Neural crest cell (in vitro differentiated cells): Measurements from ENCODE around the gene NTM. TPM values are rescaled to one million over a fixed set of nuclear protein-coding genes. Genes with fewer than 3 reads are reported as not detected.
"Not testable (repeated sequence)": the region's sequence is repeated elsewhere in the genome, so short reads cannot be mapped to it uniquely, and the experiment has no call there.

ENCODE experiments used
- DNase-seq: peaks from one replicate; pipeline ENCODE4 v3.0.0; 2021; ENCODE audit warnings: low read depth, mixed read lengths, low spot score
- H3K27ac Mint-ChIP-seq: one replicate; pipeline ENCODE4 v1.8.0; 2021; ENCODE audit warnings: mild to moderate bottlenecking, mixed read lengths; ENCODE audit not compliant: unreplicated experiment
- H3K27me3 Mint-ChIP-seq: 2 replicates; pipeline ENCODE4 v1.8.0; 2021; ENCODE audit warnings: low read depth, mild to moderate bottlenecking, mixed read lengths
- H3K36me3 Mint-ChIP-seq: 2 replicates; pipeline ENCODE4 v1.8.0; 2021; ENCODE audit warnings: low read depth, mild to moderate bottlenecking, mixed read lengths
- H3K4me1 Mint-ChIP-seq: 2 replicates; pipeline ENCODE4 v1.8.0; 2021; ENCODE audit warnings: mixed read lengths
- H3K4me3 Mint-ChIP-seq: one replicate; pipeline ENCODE4 v1.8.0; 2021; ENCODE audit warnings: mild to moderate bottlenecking, mixed read lengths
- H3K9me3 Mint-ChIP-seq: 2 replicates; pipeline ENCODE4 v1.8.0; 2021; ENCODE audit warnings: mixed read lengths
- total RNA-seq: library from RNA; stranded (reverse); gene quantifications from 2 replicates; pipeline ENCODE4 v1.2.1, GENCODE V29; 2021
- TF ChIP-seq, protein P1 (sequence below): fragments of 200-600 bp; sonication (generic); conservative IDR thresholded peaks from 2 replicates; pipeline ENCODE4 v1.5.0; 2021; ENCODE audit warnings: antibody characterized with exemption, mild to moderate bottlenecking

The NTM gene
- total RNA-seq, 1 donor from 2014 or later: 11.3 TPM

DNA sequence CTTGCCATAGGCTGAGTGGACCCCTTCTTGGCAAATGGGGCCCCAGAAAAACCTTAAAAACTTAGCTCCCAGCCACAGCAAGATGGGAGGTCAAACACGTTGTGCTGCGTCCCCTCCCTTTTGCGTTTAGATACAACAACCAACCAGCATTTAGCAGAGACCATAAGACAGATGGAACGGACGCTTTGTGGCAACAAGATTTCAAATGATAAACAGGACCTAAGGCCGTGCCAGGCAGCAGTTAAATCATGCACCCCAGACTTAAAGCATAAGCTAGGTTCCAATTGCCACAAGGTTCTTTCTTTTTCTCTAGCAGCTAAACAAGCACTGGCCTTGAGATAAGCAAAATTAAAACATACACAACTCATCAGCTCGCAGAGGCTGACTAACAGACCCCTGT, 39.4 kb upstream of the NTM start:
- H3K27ac Mint-ChIP-seq: no peak overlapping the region
- no peaks in the 10 kb centered on the region for H3K27me3 Mint-ChIP-seq
- H3K9me3 Mint-ChIP-seq: no peaks in the 10 kb centered on the region
- TF ChIP-seq, protein P1, sequence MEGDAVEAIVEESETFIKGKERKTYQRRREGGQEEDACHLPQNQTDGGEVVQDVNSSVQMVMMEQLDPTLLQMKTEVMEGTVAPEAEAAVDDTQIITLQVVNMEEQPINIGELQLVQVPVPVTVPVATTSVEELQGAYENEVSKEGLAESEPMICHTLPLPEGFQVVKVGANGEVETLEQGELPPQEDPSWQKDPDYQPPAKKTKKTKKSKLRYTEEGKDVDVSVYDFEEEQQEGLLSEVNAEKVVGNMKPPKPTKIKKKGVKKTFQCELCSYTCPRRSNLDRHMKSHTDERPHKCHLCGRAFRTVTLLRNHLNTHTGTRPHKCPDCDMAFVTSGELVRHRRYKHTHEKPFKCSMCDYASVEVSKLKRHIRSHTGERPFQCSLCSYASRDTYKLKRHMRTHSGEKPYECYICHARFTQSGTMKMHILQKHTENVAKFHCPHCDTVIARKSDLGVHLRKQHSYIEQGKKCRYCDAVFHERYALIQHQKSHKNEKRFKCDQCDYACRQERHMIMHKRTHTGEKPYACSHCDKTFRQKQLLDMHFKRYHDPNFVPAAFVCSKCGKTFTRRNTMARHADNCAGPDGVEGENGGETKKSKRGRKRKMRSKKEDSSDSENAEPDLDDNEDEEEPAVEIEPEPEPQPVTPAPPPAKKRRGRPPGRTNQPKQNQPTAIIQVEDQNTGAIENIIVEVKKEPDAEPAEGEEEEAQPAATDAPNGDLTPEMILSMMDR: no peak
- H3K36me3 Mint-ChIP-seq: no peaks in the 10 kb centered on the region
- H3K4me1 Mint-ChIP-seq: no peaks in the 10 kb centered on the region
- DNase-seq: no peak
- no peak overlapping the region for H3K4me3 Mint-ChIP-seq

DNA sequence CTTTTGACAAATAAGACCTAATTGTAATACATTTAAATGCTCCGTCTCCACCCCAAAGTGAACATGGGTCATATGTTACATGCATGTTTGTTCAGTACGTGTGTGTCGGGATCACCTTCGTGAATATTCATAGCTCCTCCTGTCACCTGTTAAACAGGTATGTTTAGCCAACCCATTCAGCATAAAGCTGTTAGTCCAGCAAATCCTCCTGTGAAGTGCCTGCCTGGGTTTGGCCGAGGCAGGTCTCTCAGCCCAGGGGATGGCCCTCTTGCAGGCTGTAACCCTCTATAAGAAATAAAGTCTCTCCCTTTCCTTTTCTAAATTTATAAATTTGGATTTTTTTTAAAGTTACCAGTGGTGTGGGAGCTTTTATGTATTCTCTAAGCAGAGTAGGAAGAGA, 38.9 kb upstream of the NTM start:
- H3K27me3 Mint-ChIP-seq: no peaks in the 10 kb centered on the region
- H3K9me3 Mint-ChIP-seq: no peaks in the 10 kb centered on the region
- no peaks in the 10 kb centered on the region for H3K36me3 Mint-ChIP-seq
- DNase-seq: no peak
- TF ChIP-seq, protein P1: no peak
- no peak overlapping the region for H3K27ac Mint-ChIP-seq
- no peaks in the 10 kb centered on the region for H3K4me1 Mint-ChIP-seq
- no peak overlapping the region for H3K4me3 Mint-ChIP-seq

DNA sequence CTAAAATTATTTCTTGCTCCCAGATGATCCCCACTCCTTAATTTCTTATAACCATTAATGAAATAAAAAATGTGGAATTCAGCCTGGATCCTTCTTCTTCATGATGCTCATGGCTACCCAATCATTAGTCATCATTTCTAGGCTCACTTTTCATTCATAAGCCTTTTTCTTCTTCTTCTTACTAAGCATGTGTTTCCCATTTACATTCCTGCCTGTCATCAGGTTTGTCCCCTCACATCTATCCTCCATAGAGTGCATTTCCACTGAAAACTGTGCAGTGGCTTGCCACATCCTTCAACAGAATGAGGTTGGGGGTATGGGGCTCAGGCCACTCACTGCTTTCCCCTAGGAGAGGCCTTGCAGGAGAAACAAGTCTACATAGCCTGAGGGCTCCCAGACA, 35.8 kb upstream of the NTM start:
- Mint-ChIP-seq H3K27me3 (peaks cover 4% of the 10 kb centered on the region), H3K4me3 (no peak overlapping the region), H3K36me3 (no peaks in the 10 kb centered on the region)

DNA sequence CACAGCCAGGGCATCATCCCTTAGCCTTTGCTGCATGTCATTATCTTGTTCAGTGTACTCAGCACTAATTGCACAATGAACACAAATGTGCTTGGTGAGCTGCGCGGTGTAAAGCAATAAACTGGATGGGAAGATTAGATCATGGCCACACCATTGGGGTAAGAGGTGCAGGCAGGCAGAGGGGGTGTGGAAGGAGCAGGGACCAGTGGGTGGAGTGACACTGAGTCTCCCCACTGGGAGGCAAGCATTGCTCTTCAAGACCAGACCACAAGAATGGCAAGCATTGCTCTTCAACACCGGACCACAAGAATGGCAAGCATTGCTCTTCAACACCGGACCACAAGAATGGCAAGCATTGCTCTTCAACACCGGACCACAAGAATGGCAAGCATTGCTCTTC, 28.5 kb upstream of the NTM start:
- H3K4me1 Mint-ChIP-seq, H3K36me3 Mint-ChIP-seq, DNase-seq, H3K9me3 Mint-ChIP-seq, H3K4me3 Mint-ChIP-seq, H3K27ac Mint-ChIP-seq, H3K27me3 Mint-ChIP-seq: not testable (repeated sequence)

More for the DNA sequence above, 35.8 kb upstream of the NTM start:
- DNase-seq: no peak
- no peaks in the 10 kb centered on the region for H3K4me1 Mint-ChIP-seq
- no peak overlapping the region for H3K27ac Mint-ChIP-seq
- no peaks in the 10 kb centered on the region for H3K9me3 Mint-ChIP-seq
- TF ChIP-seq, protein P1: no peak

DNA sequence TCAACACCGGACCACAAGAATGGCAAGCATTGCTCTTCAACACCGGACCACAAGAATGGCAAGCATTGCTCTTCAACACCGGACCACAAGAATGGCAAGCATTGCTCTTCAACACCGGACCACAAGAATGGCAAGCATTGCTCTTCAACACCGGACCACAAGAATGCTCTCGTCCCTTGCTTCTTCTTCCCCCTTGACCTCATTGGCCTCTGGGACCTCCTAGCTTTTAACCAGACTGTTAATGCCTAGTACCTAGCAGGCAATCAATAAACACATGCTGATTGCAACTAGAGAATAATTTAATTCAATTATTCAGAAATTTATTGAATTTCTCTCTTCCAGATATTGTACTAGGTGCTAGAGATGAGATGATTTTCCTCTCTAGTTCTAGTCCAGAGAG, 28.0 kb upstream of the NTM start:
- not testable (repeated sequence) for H3K4me3 Mint-ChIP-seq, DNase-seq, H3K27ac Mint-ChIP-seq, H3K9me3 Mint-ChIP-seq, H3K4me1 Mint-ChIP-seq, H3K36me3 Mint-ChIP-seq, H3K27me3 Mint-ChIP-seq

DNA sequence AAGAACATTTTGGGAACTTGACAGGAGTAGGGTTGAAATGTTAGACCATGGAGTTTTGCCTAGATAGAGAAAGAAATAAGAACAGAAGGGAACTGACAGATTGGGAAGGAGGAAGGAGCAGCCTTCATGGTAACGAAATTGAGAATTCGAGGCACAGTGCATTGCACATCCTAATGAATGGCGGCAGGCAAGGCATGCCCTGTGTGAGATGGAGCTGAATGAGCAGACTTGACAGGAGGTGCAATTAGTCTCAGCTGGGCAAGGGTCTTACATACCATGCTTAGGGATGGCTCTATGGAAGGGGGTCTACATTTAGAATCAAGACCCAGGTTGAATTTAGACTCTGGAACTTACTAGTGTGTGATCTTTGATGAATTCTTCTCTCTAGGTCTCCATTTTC, 25.0 kb upstream of the NTM start:
- no peaks in the 10 kb centered on the region for H3K4me1 Mint-ChIP-seq
- no peak for DNase-seq
- H3K36me3 Mint-ChIP-seq: no peaks in the 10 kb centered on the region

More for the DNA sequence above, 25.0 kb upstream of the NTM start:
- Mint-ChIP-seq H3K27ac (no peak overlapping the region), H3K27me3 (no peaks in the 10 kb centered on the region), H3K4me3 (no peak overlapping the region), H3K9me3 (no peaks in the 10 kb centered on the region)
- TF ChIP-seq, protein P1: no peak
